Measurements from ENCODE around the gene SLIT1. TPM values are rescaled to one million over a fixed set of nuclear protein-coding genes. Genes with fewer than 3 reads are reported as not detected.

The SLIT1 gene
- total RNA-seq, 1 donor from 2014 or later = 0.51 TPM

GRCh38 chr10:97211229-97211628, 25.5 kb upstream of the SLIT1 start:
- ATAC-seq (ENCODE audit: low read depth) (no peak), DNase-seq (no peak)
- ChIA-PET POLR2A (no interaction called here), CTCF (interaction anchor here (0.7 to 7.5 kb wide), 25 partner anchors 8 to 1095 kb away, joined by 3 to 234 read pairs (median 4); no protein-coding TSS in a partner anchor)
- H3K4me3 Mint-ChIP-seq = no peak overlapping the region
- no peaks in the 10 kb centered on the region for H3K4me1 Mint-ChIP-seq
- H3K27ac Mint-ChIP-seq = no peak overlapping the region
- no peaks in the 10 kb centered on the region for H3K36me3 Mint-ChIP-seq (ENCODE audit: low read depth)
- intact Hi-C loops (cut with micrococcal nuclease) = no loop called here
- TF ChIP-seq CTCF (IDR thresholded peaks at IDR 0.05) = no peak
- no peaks in the 10 kb centered on the region for H3K9me3 Mint-ChIP-seq
- peaks cover 7% of the 10 kb centered on the region for H3K27me3 Mint-ChIP-seq

GRCh38 chr10:97210543-97210960, 24.8 kb upstream of the SLIT1 start:
- CTCF ChIA-PET = interaction anchor here (0.7 to 7.5 kb wide), 34 partner anchors 8 to 1094 kb away, joined by 3 to 234 read pairs (median 4); no protein-coding TSS in a partner anchor
- Mint-ChIP-seq H3K27ac (no peak overlapping the region), H3K4me1 (no peaks in the 10 kb centered on the region), H3K27me3 (peaks cover 7% of the 10 kb centered on the region), H3K4me3 (no peak overlapping the region), H3K36me3 (ENCODE audit: low read depth) (no peaks in the 10 kb centered on the region), H3K9me3 (no peaks in the 10 kb centered on the region)
- ATAC-seq (ENCODE audit: low read depth) (peak; percentile 66), DNase-seq (peak; percentile 57)
- peak; percentile 41 for TF ChIP-seq CTCF (IDR thresholded peaks at IDR 0.05)
- intact Hi-C loops (cut with micrococcal nuclease) = loop anchor here (1.0 kb wide), 6 partner anchors 14 to 835 kb away; no protein-coding TSS in a partner anchor
- POLR2A ChIA-PET = interaction anchor here (1.2 kb wide), 1 partner anchor 138 kb away, joined by 4 read pairs; no protein-coding TSS in a partner anchor

- H3K27ac Mint-ChIP-seq = no peak overlapping the region
- no peaks in the 10 kb centered on the region for H3K9me3 Mint-ChIP-seq
- H3K36me3 Mint-ChIP-seq (ENCODE audit: low read depth) = no peaks in the 10 kb centered on the region
- ATAC-seq (ENCODE audit: low read depth) (no peak), DNase-seq (no peak)
- intact Hi-C loops (cut with micrococcal nuclease) = no loop called here
- ChIA-PET CTCF (interaction anchor here (0.7 to 7.5 kb wide), 5 partner anchors 8 to 171 kb away, joined by 3 to 234 read pairs (median 11); no protein-coding TSS in a partner anchor), POLR2A (no interaction called here)
- no peaks in the 10 kb centered on the region for H3K4me1 Mint-ChIP-seq
- H3K4me3 Mint-ChIP-seq = no peak overlapping the region
- TF ChIP-seq CTCF (IDR thresholded peaks at IDR 0.05) = no peak
- H3K27me3 Mint-ChIP-seq = peaks cover 11% of the 10 kb centered on the region
Measured at GRCh38 chr10:97207756-97208346, 22.1 kb upstream of the SLIT1 start.

GRCh38 chr10:97207131-97207530, 21.4 kb upstream of the SLIT1 start:
- DNase-seq (no peak), ATAC-seq (ENCODE audit: low read depth) (no peak)
- CTCF ChIA-PET = interaction anchor here (1.4 to 7.5 kb wide), 3 partner anchors 9 to 135 kb away, joined by 4 to 234 read pairs (median 55); no protein-coding TSS in a partner anchor
- Mint-ChIP-seq H3K27ac (no peak overlapping the region), H3K4me3 (no peak overlapping the region), H3K27me3 (peaks cover 11% of the 10 kb centered on the region), H3K9me3 (no peaks in the 10 kb centered on the region), H3K36me3 (ENCODE audit: low read depth) (no peaks in the 10 kb centered on the region), H3K4me1 (peaks cover 5% of the 10 kb centered on the region)
- TF ChIP-seq CTCF (IDR thresholded peaks at IDR 0.05) = no peak
- POLR2A ChIA-PET = no interaction called here
- intact Hi-C loops (cut with micrococcal nuclease) = no loop called here

- no peak for TF ChIP-seq CTCF (IDR thresholded peaks at IDR 0.05)
- intact Hi-C loops (cut with micrococcal nuclease) = no loop called here
- Mint-ChIP-seq H3K4me1 (peaks cover 24% of the 10 kb centered on the region), H3K4me3 (no peak overlapping the region), H3K27me3 (peaks cover 12% of the 10 kb centered on the region), H3K36me3 (ENCODE audit: low read depth) (no peaks in the 10 kb centered on the region), H3K27ac (no peak overlapping the region), H3K9me3 (no peaks in the 10 kb centered on the region)
- no peak for DNase-seq
- ATAC-seq (ENCODE audit: low read depth) = no peak
- ChIA-PET POLR2A (no interaction called here), CTCF (interaction anchor here (0.8 to 2.5 kb wide), 4 partner anchors 9 to 180 kb away, joined by 3 to 7 read pairs (median 6); no protein-coding TSS in a partner anchor)
Measured at GRCh38 chr10:97204826-97205679, 19.3 kb upstream of the SLIT1 start.

All from activated B cell treated with CpG ODN at 0.5 μM for 24 hours (primary cell).